B cell (primary cell): ENCODE data around the gene LEMD2.

ENCODE experiments used
- EZH2 ChIP-seq: IDR thresholded peaks from 2 replicates; pipeline ENCODE4 v1.6.1; 2012; ENCODE audit warnings: borderline replicate concordance, low read depth, mild to moderate bottlenecking, moderate library complexity, low read length; ENCODE audit not compliant: insufficient read depth, poor library complexity, severe bottlenecking
- TF ChIP-seq, protein P1 (sequence below): fragments of 200-600 bp; IDR thresholded peaks from one replicate; pipeline ENCODE4 v1.8.0; 2022; ENCODE audit warnings: antibody characterized with exemption, mild to moderate bottlenecking

DNA sequence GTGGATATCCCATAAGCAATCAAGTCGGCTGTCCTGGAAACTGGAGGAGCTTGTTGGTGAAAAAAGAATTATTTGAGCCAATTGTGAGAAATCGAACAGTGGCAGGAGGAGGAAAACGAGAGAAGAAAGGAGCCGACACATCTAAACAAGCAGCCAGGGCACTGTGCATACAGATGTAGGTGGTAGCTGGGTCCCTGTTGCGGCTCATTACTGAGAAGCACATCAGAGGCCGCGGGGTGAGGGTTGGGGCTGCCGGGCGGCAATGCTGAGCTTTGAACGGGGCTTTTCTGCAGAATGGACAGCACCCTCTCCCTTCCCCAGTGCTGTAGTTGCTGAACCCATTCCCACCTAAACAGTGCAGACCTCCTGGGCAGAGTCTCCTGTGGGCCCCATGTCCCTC, 4.1 kb upstream of the LEMD2 start:
- TF ChIP-seq, protein P1, sequence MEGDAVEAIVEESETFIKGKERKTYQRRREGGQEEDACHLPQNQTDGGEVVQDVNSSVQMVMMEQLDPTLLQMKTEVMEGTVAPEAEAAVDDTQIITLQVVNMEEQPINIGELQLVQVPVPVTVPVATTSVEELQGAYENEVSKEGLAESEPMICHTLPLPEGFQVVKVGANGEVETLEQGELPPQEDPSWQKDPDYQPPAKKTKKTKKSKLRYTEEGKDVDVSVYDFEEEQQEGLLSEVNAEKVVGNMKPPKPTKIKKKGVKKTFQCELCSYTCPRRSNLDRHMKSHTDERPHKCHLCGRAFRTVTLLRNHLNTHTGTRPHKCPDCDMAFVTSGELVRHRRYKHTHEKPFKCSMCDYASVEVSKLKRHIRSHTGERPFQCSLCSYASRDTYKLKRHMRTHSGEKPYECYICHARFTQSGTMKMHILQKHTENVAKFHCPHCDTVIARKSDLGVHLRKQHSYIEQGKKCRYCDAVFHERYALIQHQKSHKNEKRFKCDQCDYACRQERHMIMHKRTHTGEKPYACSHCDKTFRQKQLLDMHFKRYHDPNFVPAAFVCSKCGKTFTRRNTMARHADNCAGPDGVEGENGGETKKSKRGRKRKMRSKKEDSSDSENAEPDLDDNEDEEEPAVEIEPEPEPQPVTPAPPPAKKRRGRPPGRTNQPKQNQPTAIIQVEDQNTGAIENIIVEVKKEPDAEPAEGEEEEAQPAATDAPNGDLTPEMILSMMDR = no peak
- TF ChIP-seq EZH2 = no peak
